H1 (cell line): ENCODE results near the gene LENG1.
"Not testable (repeated sequence)": the region's sequence is repeated elsewhere in the genome, so short reads cannot be mapped to it uniquely, and the experiment has no call there.

ENCODE experiments used
- BCL11A ChIP-seq, 2 experiments: IDR thresholded peaks; one replicate each; pipeline ENCODE4 v1.6.1; 2011; ENCODE audit warnings: low read depth in 2 of 2, low read length in 2 of 2, mild to moderate bottlenecking in 2 of 2
- EZH2 ChIP-seq: fragments of 200-600 bp; sonication (generic); IDR thresholded peaks from 2 replicates; pipeline ENCODE4 v1.7.1; 2012; ENCODE audit warnings: low read depth, mild to moderate bottlenecking, moderate library complexity, low read length, inconsistent platforms; ENCODE audit not compliant: severe bottlenecking
- TEAD4 ChIP-seq: IDR thresholded peaks from 2 replicates; pipeline ENCODE4 v1.6.1; 2012; ENCODE audit warnings: low read depth, low read length, inconsistent platforms, mixed read lengths
- ZNF274 ChIP-seq: IDR thresholded peaks from 2 replicates; pipeline ENCODE4 v1.7.0; 2012; ENCODE audit warnings: low read length, borderline replicate concordance; ENCODE audit errors: extremely low read depth

GRCh38 chr19:54194463-54194862 lies 34.9 kb upstream of the LENG1 start:
- not testable (repeated sequence) for TF ChIP-seq ZNF274; EZH2; BCL11A (IDR thresholded peaks at IDR 0.05; ENCODE audit: low read depth in 2 of 2, low read length in 2 of 2); TEAD4
